WTC11 (cell line): ENCODE measurements around the gene COL26A1. TPM values are rescaled to one million over a fixed set of nuclear protein-coding genes. Genes with fewer than 3 reads are reported as not detected.

Experiments
- ATAC-seq: fragments of 200-7000 bp; cut with Tn5 transposase; 2 replicates; pipeline ENCODE4 v1.10.0; 2021; ENCODE audit warnings: mild to moderate bottlenecking, moderate library complexity
- CTCF ChIA-PET: fragments of 300-600 bp; sonication (Branson Sonifier 250); formaldehyde crosslinking; loops from one replicate; lab custom pipeline; 2021; ENCODE audit warnings: antibody characterized with exemption; lab: Charles Lee
- POLR2A ChIA-PET: fragments of 350-600 bp; sonication (Branson Sonifier 250); formaldehyde crosslinking; loops from one replicate; lab custom pipeline; 2021; ENCODE audit warnings: antibody characterized with exemption; lab: Charles Lee
- DNase-seq: peaks from one replicate; pipeline ENCODE4 v3.0.0; 2021; ENCODE audit warnings: low spot score
- H3K27ac Mint-ChIP-seq: 2 replicates; pipeline ENCODE4 v1.8.0; 2021; ENCODE audit warnings: mixed read lengths
- H3K27me3 Mint-ChIP-seq: 2 replicates; pipeline ENCODE4 v1.8.0; 2021; ENCODE audit warnings: low read depth, mild to moderate bottlenecking, moderate library complexity, mixed read lengths
- H3K36me3 Mint-ChIP-seq: 2 replicates; pipeline ENCODE4 v1.8.0; 2021; ENCODE audit warnings: mixed read lengths
- H3K4me1 Mint-ChIP-seq: 2 replicates; pipeline ENCODE4 v1.8.0; 2022; ENCODE audit warnings: mixed read lengths
- H3K4me3 Mint-ChIP-seq: 2 replicates; pipeline ENCODE4 v1.8.0; 2021; ENCODE audit warnings: mild to moderate bottlenecking, moderate library complexity, mixed read lengths
- H3K9me3 Mint-ChIP-seq: 2 replicates; pipeline ENCODE4 v1.8.0; 2021; ENCODE audit warnings: mixed read lengths
- AFF4 ChIP-seq: sonication (generic); formaldehyde crosslinking; IDR thresholded peaks from 2 replicates; pipeline ENCODE4 v1.8.1; 2023; ENCODE audit warnings: mild to moderate bottlenecking, missing genetic modification reagents, borderline replicate concordance
- AR ChIP-seq: fragments of 250-450 bp; sonication (Bioruptor Pico); IDR thresholded peaks from 2 replicates; pipeline ENCODE4 v1.9.0; 2021; ENCODE audit warnings: mild to moderate bottlenecking
- ATF6 ChIP-seq: sonication (generic); formaldehyde crosslinking; IDR thresholded peaks from 2 replicates; pipeline ENCODE4 v1.8.1; 2023; ENCODE audit warnings: mild to moderate bottlenecking, missing genetic modification reagents
- CDX4 ChIP-seq: fragments of 250-450 bp; sonication (Bioruptor Pico); IDR thresholded peaks from 2 replicates; pipeline ENCODE4 v1.9.0; 2021; ENCODE audit warnings: moderate library complexity, mild to moderate bottlenecking, inconsistent platforms, borderline replicate concordance
- FOXK1 ChIP-seq: sonication (generic); formaldehyde crosslinking; IDR thresholded peaks from 2 replicates; pipeline ENCODE4 v1.8.0; 2022; ENCODE audit warnings: mild to moderate bottlenecking, moderate library complexity, missing genetic modification reagents
- MAX ChIP-seq: sonication (generic); formaldehyde crosslinking; IDR thresholded peaks from 2 replicates; pipeline ENCODE4 v1.8.0; 2022; ENCODE audit warnings: mild to moderate bottlenecking, missing genetic modification reagents
- NFYB ChIP-seq: sonication (generic); formaldehyde crosslinking; conservative IDR thresholded peaks from 2 replicates; pipeline ENCODE4 v1.8.0; 2022; ENCODE audit warnings: low read depth, missing genetic modification reagents
- NR1H2 ChIP-seq: sonication (generic); formaldehyde crosslinking; IDR thresholded peaks from 2 replicates; pipeline ENCODE4 v1.9.0; 2021; ENCODE audit warnings: mild to moderate bottlenecking, moderate library complexity, missing genetic modification reagents
- PRDM15 ChIP-seq: sonication (generic); formaldehyde crosslinking; IDR thresholded peaks from 2 replicates; pipeline ENCODE4 v1.8.0; 2022; ENCODE audit warnings: missing genetic modification reagents
- SMAD3 ChIP-seq: sonication (generic); formaldehyde crosslinking; IDR thresholded peaks from 2 replicates; pipeline ENCODE4 v1.8.0; 2022; ENCODE audit warnings: missing genetic modification reagents, mild to moderate bottlenecking, borderline replicate concordance
- USF1 ChIP-seq: sonication (generic); formaldehyde crosslinking; IDR thresholded peaks from 2 replicates; pipeline ENCODE4 v1.8.0; 2022; ENCODE audit warnings: mild to moderate bottlenecking, missing genetic modification reagents
- USF2 ChIP-seq: sonication (generic); formaldehyde crosslinking; IDR thresholded peaks from 2 replicates; pipeline ENCODE4 v1.8.1; 2023; ENCODE audit warnings: mild to moderate bottlenecking, missing genetic modification reagents, moderate library complexity
- ZNF219 ChIP-seq: sonication (generic); formaldehyde crosslinking; IDR thresholded peaks from 2 replicates; pipeline ENCODE4 v1.8.0; 2023; ENCODE audit warnings: missing genetic modification reagents, mild to moderate bottlenecking, borderline replicate concordance
- ZNF232 ChIP-seq: sonication (generic); formaldehyde crosslinking; IDR thresholded peaks from 2 replicates; pipeline ENCODE4 v1.8.0; 2022; ENCODE audit warnings: mild to moderate bottlenecking, missing genetic modification reagents
- ZNF396 ChIP-seq: fragments of 250-450 bp; sonication (Bioruptor Pico); IDR thresholded peaks from 2 replicates; pipeline ENCODE4 v1.8.0; 2021; ENCODE audit warnings: mild to moderate bottlenecking, moderate library complexity, borderline replicate concordance
- total RNA-seq: library from RNA; stranded (reverse); gene quantifications from 3 replicates; pipeline ENCODE4 v1.2.3, GENCODE V29; 2021

The COL26A1 gene
- total RNA-seq, 1 experiment from 2014 or later = 64.4 TPM

- TF ChIP-seq PRDM15 (CRISPR knock-in tag) (no peak), ZNF396 (CRISPR knock-in tag) (no peak), CDX4 (CRISPR knock-in tag) (no peak)
- TF ChIP-seq, all 79 proteins: peak for 0
Observed at GRCh38 chr7:101581891-101582290, 219.2 kb downstream of the COL26A1 start (continued).

GRCh38 chr7:101582971-101583370, 220.3 kb downstream of the COL26A1 start:
- Mint-ChIP-seq H3K9me3 (peaks cover 26% of the 10 kb centered on the region), H3K27ac (no peak overlapping the region; the same call in 1 of the 2 replicates), H3K4me3 (no peak overlapping the region), H3K36me3 (peaks cover 14% of the 10 kb centered on the region), H3K27me3 (peaks cover 21% of the 10 kb centered on the region), H3K4me1 (peaks cover 9% of the 10 kb centered on the region)
- ATAC-seq (no peak), DNase-seq (no peak)
- ChIA-PET POLR2A (no interaction called here), CTCF (no interaction called here)
- TF ChIP-seq AFF4 (CRISPR knock-in tag) = no peak
- no peak for TF ChIP-seq FOXK1 (CRISPR knock-in tag)
- TF ChIP-seq ZNF232 = no peak
- TF ChIP-seq AR (CRISPR knock-in tag) = no peak
- no peak for TF ChIP-seq NR1H2
- TF ChIP-seq ZNF219 (CRISPR knock-in tag) = no peak

GRCh38 chr7:101586078-101586905, 223.6 kb downstream of the COL26A1 start:
- H3K9me3 Mint-ChIP-seq = peaks cover 12% of the 10 kb centered on the region
- ChIA-PET POLR2A (no interaction called here), CTCF (interaction anchor here (0.6 to 3.1 kb wide), 7 partner anchors 10 to 78 kb away, joined by 3 to 12 read pairs (median 3); no protein-coding TSS in a partner anchor)
- H3K27me3 Mint-ChIP-seq = peaks cover 21% of the 10 kb centered on the region
- H3K27ac Mint-ChIP-seq = no peak overlapping the region
- H3K4me1 Mint-ChIP-seq = peaks cover 5% of the 10 kb centered on the region; the same call in 1 of the 2 replicates
- ATAC-seq (peak; percentile 52), DNase-seq (no peak)
- peaks cover 9% of the 10 kb centered on the region for H3K36me3 Mint-ChIP-seq
- H3K4me3 Mint-ChIP-seq = no peak overlapping the region
- TF ChIP-seq MAX (CRISPR knock-in tag) (0 out of 2 replicates have a peak, but pooled peaks have one; percentile 18), USF2 (CRISPR knock-in tag) (peak; percentile 92), ATF6 (CRISPR knock-in tag) (no peak), NFYB (CRISPR knock-in tag) (peak; percentile 89), SMAD3 (CRISPR knock-in tag) (0 out of 2 replicates have a peak, but pooled peaks have one; percentile 55), USF1 (CRISPR knock-in tag) (peak; percentile 86)
